NCI-H460 (cell line): ENCODE data around the gene SLC37A3. TPM values are rescaled to one million over a fixed set of nuclear protein-coding genes. Genes with fewer than 3 reads are reported as not detected.

ENCODE experiments used
- DNase-seq: peaks from one replicate; pipeline ENCODE4 v3.0.0-alpha.2; 2016; ENCODE audit warnings: low read depth; ENCODE audit errors: extremely low read depth
- total RNA-seq: library from RNA; depleted of rRNA; stranded (reverse); fragments of >200 nt; shearing (Covaris generic); gene quantifications from 2 replicates; pipeline ENCODE4 v1.2.3, GENCODE V29; 2014

SLC37A3 gene
- total RNA-seq, 1 experiment from 2014 or later = 34.4 TPM

- no peak for DNase-seq
These were observed 4.0 kb upstream of the SLC37A3 start for GRCh38 chr7:140402178-140402835.

- no peak for DNase-seq
These were observed 2.1 kb upstream of the SLC37A3 start for GRCh38 chr7:140400381-140400780.

GRCh38 chr7:140398821-140399220, 491 bp upstream of the SLC37A3 start:
- DNase-seq = no peak

GRCh38 chr7:140393756-140394306, 4.5 kb downstream of the SLC37A3 start:
- no peak for DNase-seq

GRCh38 chr7:140391634-140392033, 6.7 kb downstream of the SLC37A3 start:
- DNase-seq = no peak

GRCh38 chr7:140390466-140391190, 7.7 kb downstream of the SLC37A3 start:
- DNase-seq = no peak

- no peak for DNase-seq
These were observed 8.3 kb downstream of the SLC37A3 start for GRCh38 chr7:140390034-140390433.

GRCh38 chr7:140389445-140389844, 8.9 kb downstream of the SLC37A3 start:
- no peak for DNase-seq

GRCh38 chr7:140384894-140385545, 13.3 kb downstream of the SLC37A3 start:
- no peak for DNase-seq

GRCh38 chr7:140383954-140384713, 14.2 kb downstream of the SLC37A3 start:
- DNase-seq = no peak

- no peak for DNase-seq
These were observed 22.2 kb downstream of the SLC37A3 start for GRCh38 chr7:140375892-140376730.

- DNase-seq = no peak
These were observed 23.0 kb downstream of the SLC37A3 start for GRCh38 chr7:140375323-140375722.

- no peak for DNase-seq
These were observed 29.0 kb downstream of the SLC37A3 start for GRCh38 chr7:140369294-140369693.

GRCh38 chr7:140367528-140367927, 30.8 kb downstream of the SLC37A3 start:
- no peak for DNase-seq

GRCh38 chr7:140364819-140365218, 33.5 kb downstream of the SLC37A3 start:
- DNase-seq = no peak

GRCh38 chr7:140360697-140361229, 37.6 kb downstream of the SLC37A3 start:
- no peak for DNase-seq

GRCh38 chr7:140358412-140359051, 39.8 kb downstream of the SLC37A3 start:
- DNase-seq = no peak

- no peak for DNase-seq
These were observed 40.3 kb downstream of the SLC37A3 start for GRCh38 chr7:140358024-140358411.

- DNase-seq = no peak
These were observed 48.3 kb downstream of the SLC37A3 start for GRCh38 chr7:140350056-140350455.
